ENCODE results near the gene DIDO1. TPM values are rescaled to one million over a fixed set of nuclear protein-coding genes. Genes with fewer than 3 reads are reported as not detected.

The DIDO1 gene
- 10 to 100 TPM; 36.5 to 36.6 TPM for total RNA-seq

GRCh38 chr20:62926229-62927127, at the start of gene DIDO1:
Gene DIDO1, minus strand, starts transcription at chr20:62926505.

GRCh38 chr20:62952373-62952967, 26.2 kb upstream of the DIDO1 start, which contains the start of gene SLC17A9:
Gene SLC17A9, plus strand, starts transcription at chr20:62952709. Its CDS starts 122 bp downstream, at chr20:62952831.

GRCh38 chr20:62938105-62938888, 12.0 kb upstream of the DIDO1 start, which contains the start of gene GID8:
Gene GID8, plus strand, starts transcription at chr20:62938147. Its CDS starts 3,356 bp downstream, at chr20:62941503.

GRCh38 chr20:62861726-62862336, 64.5 kb downstream of the DIDO1 start, which contains the start of gene TCFL5:
Gene TCFL5, minus strand, starts transcription at chr20:62861822. Its CDS starts 152 bp downstream, at chr20:62861670.

Small RNA genes within 50 kb of the gene (small RNA-seq; reads per million reads assigned to genes)
- gene DPH3P1: 0 reads per million in 2 donors

Other genes starting within 250 kb of the DIDO1 start
- under 1 TPM; under 0.01 TPM for gene NTSR1, start 217.7 kb downstream of the DIDO1 start, total RNA-seq
- gene MRGBP, start 130.0 kb downstream of the DIDO1 start, total RNA-seq: 10 to 100 TPM; 12.7 to 17.6 TPM
- 10 to 100 TPM; 46.5 to 62.6 TPM for gene OGFR, start 121.7 kb downstream of the DIDO1 start, total RNA-seq
- gene COL9A3, start 109.5 kb downstream of the DIDO1 start, total RNA-seq: 1 to 10 TPM in 1 of 2 donors, under 1 TPM in 1; 0.69 to 4.7 TPM
- gene TCFL5, start 64.7 kb downstream of the DIDO1 start, total RNA-seq: 10 to 100 TPM; 23.0 to 25.8 TPM
- 10 to 100 TPM; 16.2 to 20.3 TPM for gene GID8, start 11.6 kb upstream of the DIDO1 start, total RNA-seq
- 1 to 10 TPM; 1.7 to 5.3 TPM for gene SLC17A9, start 26.2 kb upstream of the DIDO1 start, total RNA-seq
- gene BHLHE23, start 80.5 kb upstream of the DIDO1 start, total RNA-seq: not detected

Data from melanocyte of skin (primary cell).